Measurements from ENCODE around the gene GPR162.
A peak's percentile ranks its signal among the peaks of the same experiment; 100 is the strongest.

Gene GPR162, protein sequence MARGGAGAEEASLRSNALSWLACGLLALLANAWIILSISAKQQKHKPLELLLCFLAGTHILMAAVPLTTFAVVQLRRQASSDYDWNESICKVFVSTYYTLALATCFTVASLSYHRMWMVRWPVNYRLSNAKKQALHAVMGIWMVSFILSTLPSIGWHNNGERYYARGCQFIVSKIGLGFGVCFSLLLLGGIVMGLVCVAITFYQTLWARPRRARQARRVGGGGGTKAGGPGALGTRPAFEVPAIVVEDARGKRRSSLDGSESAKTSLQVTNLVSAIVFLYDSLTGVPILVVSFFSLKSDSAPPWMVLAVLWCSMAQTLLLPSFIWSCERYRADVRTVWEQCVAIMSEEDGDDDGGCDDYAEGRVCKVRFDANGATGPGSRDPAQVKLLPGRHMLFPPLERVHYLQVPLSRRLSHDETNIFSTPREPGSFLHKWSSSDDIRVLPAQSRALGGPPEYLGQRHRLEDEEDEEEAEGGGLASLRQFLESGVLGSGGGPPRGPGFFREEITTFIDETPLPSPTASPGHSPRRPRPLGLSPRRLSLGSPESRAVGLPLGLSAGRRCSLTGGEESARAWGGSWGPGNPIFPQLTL

DNA sequence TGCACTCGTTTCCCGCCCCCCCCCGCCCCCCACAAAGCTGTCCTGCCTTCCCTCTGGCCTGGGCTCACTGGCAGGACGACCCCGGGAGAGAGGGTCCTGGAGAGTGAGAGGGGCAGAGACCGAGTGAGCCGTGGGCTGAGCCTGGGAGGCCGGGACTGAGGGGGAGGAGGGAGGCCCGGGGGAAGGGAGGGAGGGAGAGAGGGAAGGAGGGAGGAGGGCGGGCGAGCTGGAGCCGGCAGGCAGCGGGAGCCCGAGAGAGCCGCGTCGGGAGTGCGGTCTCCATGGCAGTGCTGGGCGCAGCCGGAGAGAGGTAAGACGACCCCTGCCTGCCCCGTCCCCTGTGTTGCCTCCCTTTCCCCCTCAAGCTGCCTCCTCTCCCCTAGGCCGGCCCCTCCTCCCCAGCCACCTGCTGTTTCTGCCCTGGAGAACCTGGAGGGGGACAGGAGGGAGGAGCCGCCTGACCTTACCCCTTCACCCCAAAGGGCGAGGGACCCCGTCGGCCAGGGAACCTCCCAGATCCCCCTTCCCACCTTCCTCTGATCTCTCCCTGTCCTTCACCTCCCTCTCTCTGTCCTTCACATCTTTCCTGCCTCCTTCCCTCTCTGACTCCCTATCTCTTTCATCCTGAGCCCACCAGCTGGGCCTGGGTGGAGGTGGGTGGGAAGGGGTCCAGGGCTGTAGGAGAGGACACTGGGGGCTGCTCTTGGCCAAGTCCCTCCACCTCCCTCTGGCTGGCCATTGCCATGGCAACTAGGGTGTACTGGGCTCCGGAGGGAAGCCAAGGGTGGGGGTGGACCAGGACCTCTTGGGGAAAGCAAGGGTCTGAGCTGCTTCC is at the start of gene GPR162:
Gene GPR162 (plus strand): TSS at position 231 of the 835 bp plus-strand sequence. CDS start 2,078 bp downstream, outside the sequence.
- DNase-seq: no peak

DNA sequence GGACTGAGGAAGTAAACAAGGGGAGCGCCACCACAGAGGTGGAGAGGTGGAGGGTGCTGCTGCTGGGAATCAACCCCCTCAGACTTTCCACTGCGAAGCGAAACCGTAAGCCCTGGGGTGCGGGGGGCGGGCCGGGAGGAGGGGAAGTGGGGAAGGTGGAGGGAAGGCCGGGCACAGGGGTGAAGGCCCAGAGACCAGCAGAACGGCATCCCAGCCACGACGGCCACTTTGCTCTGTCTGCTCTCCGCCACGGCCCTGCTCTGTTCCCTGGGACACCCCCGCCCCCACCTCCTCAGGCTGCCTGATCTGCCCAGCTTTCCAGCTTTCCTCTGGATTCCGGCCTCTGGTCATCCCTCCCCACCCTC is 49.3 kb upstream of the GPR162 start, which contains the start of gene LAG3:
Gene LAG3 (plus strand): TSS at position 190 of the 365 bp plus-strand sequence. CDS start 333 bp downstream, outside the sequence.
- DNase-seq: peak; percentile 56 to 76

DNA sequence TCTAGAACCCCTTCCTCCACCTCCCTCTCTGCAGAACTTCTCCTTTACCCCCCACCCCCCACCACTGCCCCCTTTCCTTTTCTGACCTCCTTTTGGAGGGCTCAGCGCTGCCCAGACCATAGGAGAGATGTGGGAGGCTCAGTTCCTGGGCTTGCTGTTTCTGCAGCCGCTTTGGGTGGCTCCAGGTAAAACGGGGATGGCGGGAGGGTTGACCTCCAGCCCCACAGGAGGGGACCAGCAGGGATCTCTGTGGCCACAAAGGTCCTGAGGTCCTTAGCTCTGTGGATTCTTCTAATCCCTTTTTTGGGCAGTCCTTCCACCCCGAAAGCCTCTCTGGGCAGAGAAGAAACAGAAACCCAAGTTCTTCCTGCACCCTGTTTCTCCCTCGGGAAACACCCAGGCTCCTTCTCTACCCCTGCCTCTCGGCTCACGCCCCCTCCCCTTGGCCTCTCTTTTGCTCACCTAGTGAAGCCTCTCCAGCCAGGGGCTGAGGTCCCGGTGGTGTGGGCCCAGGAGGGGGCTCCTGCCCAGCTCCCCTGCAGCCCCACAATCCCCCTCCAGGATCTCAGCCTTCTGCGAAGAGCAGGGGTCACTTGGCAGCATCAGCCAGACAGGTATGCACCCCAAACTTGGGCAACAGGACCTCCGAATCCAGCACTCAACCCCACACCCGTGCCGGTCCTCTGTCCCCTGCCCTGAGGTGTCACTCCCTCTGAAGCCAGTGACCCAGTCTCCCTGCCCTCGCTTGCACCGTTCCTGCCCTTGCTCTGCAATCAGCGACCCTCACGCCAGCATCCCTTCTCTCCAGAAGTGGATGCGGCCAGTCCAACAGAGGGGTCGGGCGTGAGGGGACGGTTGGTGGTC is 48.7 kb upstream of the GPR162 start:
- DNase-seq: no peak

DNA sequence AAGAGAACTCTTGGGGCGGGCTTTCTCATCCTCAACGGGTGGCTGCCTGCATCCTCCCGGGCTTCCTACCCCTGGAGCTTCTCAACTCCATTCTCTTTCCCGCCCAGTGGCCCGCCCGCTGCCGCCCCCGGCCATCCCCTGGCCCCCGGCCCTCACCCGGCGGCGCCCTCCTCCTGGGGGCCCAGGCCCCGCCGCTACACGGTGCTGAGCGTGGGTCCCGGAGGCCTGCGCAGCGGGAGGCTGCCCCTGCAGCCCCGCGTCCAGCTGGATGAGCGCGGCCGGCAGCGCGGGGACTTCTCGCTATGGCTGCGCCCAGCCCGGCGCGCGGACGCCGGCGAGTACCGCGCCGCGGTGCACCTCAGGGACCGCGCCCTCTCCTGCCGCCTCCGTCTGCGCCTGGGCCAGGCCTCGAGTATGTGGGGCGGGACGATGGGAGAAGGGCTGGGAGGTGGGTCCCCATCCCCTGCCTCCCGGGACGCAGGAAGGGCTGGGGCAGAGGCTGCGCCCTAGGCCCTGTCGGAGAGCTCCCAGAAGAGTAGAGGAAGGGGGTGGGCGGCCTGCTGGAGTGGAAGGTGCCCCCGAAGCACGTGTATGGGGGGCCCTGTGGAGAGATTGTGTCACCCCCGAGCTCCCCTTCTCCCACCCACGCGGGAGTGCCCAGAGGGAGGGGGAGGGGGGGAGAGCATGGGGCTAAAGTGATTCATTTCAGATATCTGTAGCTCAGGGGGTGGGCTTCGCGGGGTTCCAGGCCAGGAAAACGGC is 47.9 kb upstream of the GPR162 start:
- peak in 1 of 2 donors; percentile 34 for DNase-seq

DNA sequence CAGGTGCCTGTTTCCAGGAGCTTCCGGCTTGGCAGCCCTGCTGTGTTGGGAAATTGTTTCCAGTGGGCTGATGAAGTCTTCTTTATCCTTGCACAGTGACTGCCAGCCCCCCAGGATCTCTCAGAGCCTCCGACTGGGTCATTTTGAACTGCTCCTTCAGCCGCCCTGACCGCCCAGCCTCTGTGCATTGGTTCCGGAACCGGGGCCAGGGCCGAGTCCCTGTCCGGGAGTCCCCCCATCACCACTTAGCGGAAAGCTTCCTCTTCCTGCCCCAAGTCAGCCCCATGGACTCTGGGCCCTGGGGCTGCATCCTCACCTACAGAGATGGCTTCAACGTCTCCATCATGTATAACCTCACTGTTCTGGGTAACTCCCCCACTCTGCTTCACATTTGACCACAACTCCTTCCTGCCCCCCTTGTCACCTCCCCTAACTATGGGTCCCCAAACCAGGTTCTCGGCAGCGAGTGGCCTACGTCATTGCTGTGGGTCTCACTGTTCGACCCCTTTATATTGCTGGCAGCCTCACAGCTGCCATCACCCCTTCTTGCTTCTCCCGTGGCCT is 47.0 kb upstream of the GPR162 start:
- DNase-seq: peak; percentile 80 to 89

DNA sequence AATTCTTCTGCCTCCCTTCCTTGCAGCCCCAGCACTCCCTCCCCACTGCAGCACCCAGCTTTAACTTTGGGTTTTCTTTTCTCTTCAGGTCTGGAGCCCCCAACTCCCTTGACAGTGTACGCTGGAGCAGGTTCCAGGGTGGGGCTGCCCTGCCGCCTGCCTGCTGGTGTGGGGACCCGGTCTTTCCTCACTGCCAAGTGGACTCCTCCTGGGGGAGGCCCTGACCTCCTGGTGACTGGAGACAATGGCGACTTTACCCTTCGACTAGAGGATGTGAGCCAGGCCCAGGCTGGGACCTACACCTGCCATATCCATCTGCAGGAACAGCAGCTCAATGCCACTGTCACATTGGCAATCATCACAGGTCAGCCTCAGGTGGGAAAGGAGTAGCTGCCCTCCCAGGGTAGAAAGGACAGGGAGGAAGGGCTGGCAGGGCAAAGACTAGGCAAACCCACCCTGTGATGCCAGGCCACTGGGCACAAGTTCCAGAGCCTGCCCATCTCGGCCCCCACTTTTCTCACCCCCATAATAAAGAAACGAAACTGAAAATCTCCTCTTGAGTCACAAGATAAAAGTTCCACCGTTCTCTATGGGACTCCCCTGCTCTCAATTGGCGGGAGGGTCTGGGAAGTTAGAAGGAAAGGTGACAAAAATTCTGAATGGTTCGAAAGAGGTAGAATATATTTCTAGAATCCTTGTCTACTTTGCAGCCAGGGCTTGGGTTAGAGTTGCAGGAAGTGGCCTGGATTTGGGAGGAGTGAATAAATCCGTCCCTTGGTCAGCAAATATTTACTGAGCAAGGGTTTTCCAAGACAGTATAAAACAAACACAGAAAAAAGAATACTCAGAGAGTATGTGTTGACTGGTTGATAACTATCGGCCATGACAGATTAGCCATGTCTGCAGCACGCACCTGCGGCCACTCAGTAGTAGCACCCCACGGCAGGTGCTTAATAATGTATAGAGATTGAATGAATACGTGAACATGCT is 46.1 kb upstream of the GPR162 start:
- peak in 1 of 2 donors; percentile 64 for DNase-seq

DNA sequence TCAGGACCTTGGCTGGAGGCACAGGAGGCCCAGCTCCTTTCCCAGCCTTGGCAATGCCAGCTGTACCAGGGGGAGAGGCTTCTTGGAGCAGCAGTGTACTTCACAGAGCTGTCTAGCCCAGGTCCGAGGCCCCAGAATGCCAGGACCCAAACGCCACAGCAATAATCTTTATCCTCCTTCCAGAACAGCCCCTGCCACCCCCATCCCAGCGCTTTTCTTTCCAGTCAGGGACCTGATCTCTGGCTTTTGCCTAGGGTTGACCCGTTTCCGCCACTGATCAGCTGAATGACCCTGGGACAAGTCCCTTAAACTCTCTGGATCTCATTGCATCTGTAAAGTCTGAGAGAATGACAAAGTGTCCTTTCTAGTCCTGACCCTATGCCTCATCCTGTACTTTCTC is 44.2 kb upstream of the GPR162 start:
- no peak for DNase-seq

DNA sequence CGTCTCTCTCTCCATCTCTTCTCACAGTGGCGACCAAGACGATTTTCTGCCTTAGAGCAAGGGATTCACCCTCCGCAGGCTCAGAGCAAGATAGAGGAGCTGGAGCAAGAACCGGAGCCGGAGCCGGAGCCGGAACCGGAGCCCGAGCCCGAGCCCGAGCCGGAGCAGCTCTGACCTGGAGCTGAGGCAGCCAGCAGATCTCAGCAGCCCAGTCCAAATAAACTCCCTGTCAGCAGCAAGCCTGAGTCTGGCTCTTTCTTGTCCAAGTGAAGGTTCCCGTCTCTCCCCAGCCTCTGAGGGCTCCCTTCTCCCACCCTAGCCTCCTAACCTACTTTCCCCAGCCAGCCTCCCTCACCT is 43.4 kb upstream of the GPR162 start:
- no peak for DNase-seq

DNA sequence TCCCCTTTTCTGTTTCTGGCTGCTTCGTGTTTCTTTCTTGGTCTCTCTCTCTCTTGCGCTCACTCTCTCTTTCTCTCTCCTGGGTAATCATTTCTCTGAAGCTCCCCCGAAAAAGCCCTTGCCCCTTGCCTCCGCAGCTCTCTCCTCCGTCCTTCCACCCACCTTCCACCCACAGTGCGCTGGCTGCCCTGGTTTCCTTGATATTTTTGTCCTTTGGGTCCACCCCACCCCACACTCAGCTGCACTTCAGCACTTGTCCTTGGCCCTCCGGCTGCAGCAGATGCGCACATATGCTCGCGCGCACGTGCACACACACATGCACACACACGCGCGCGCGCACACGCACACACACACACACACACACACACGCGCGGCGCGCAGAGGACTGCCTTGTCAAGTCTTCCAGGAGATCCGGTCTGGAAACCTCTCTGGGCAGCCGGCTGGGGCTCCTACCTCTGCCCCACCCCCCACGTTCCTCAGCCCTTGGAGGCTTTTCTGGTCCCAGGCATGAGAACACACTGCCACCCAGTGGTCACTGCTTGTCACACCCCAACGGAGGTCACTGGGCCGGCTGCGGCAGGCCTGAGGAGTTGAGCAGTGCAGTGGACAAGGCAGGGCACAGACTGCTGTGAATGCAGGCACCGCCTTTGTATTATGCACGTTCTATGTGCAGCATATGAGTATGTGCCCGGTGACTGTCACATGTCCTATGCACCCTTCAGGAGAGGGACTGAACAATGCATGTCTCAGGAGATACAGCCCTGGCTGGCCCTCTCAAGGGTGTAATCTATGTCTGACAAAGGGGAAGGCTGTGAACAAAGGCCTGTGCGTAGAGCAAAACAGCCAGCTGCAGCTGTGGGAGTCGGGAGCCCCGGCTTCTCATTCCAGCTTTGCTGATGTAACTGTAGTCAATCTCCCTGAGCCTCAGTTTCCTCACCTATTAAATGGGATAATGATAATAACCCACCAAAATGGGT is 42.8 kb upstream of the GPR162 start:
- DNase-seq: peak; percentile 87 to 91

DNA sequence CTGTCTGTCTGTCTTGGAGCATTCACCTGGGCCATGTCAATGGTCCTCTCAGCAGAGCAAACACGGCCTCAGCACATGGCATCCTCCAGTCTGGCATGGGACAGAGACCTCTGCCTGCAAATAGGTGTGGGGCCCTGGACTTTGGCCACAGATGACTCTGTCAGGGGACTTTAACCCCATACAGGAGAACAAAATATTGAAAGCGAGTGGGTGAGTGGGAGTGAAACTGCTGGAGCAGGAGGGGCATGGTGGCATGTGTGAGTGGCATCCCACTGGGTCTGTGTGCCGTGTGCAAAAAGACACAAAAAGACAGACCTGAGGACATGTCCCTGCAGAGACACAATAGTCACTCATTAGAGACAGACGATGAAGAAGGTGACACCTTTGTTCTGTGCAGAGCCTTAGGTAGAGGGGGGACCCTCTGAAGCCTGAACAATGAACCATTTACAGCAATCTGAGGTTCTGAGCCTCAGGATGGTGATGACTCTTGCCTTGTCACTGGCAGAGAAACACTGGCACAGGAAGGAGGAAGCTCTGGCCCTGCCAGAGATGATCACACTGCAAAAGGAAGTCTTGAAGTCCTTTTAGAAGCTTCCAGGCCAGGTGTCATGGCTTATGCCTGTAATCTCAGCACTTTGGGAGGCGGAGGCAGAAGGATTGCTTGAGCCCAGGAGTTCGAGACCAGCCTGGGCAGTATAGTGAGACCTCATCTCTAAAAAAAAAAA is 41.8 kb upstream of the GPR162 start:
- DNase-seq: no peak

DNA sequence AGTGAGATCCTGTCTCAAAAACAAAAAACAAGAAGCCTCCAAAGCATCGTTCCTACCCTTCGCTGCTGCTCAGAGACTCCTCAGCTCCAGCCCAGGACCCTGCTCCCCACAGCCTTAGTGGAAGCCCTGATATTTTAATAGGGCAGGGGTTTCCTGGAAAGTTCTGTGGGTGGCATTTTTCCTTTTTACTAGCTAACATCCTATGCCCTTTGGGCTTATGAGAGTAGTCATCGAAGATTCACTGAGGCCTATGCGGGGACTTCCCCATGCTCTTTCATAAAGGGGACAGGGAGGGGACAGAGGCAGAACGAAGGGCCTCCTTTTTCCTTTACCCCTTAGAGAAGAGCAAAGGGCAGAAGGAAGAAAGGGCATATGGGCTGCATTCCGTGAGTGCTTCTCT is 41.0 kb upstream of the GPR162 start:
- DNase-seq: no peak

DNA sequence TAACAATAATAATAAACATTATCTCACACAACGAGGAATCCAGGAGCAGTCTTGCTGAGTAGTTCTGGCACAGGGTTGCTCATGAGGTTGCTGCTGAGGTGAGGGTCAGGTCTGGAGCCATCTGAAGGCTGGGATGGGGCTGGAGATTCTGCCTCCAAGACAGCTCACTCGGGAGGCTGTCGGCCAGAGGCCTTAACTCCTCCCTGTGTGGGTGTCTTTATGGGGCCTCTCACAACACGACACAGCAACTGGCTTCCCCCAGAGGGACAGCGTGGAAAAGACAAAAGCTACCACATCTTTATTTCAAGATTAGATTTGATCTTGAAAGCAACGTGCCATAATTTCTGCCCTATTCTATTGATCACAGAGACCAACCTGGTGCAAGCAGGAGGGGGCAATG is 39.5 kb upstream of the GPR162 start:
- DNase-seq: no peak

DNA sequence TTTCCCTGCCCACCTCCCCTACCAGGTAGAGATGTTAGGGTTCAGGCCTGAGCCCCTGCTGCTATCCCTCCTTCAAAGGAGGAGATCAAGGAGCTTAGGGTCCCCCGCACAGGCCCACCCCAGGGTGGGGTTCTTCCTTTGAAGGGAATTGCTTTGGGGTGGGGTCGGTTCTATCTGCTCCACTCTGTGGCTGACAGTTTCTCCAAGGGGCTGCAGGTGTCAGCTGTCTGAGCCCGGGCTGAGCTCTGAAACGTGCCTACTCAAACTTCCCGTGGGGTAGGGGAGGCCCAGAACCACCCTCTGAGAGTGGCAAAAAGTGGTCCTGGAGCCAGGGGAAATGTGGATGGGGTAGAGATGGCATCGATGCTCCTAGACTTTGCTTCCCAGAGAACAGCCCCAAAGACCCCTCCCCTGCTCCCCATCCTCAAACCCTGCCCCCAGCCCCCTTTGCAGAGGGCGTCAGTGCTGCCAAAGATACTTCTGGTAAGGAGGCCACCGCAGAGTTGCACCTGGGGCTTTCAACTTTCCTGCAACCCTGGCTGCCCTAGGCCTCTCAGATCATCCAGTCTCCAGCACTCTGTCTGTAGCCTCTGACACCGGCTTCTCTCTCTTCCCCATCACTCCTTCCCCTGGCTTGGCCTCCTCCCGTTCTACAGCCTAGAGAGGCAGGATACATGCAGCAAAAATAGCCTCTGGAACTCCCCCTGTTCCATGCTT is 38.6 kb upstream of the GPR162 start:
- DNase-seq: no peak

DNA sequence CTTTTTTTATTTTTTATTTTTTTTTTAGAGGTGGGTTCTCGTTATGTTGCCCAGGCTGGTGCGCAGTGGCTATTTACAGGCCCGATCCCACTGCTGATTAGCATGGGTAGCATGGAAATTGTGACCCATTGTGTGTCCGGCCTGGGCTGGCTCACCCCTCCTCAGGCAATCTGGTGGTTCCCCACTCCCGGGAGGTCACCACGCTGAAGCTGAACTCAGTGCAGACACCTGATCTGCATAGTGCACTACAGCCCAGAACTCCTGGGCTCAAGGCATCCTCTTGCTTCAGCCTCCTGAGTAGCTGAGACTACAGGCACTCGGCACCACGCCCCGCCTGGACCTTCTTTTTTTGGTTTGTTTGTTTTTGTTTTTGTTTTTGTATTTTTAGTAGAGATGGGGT is 37.8 kb upstream of the GPR162 start:
- no peak for DNase-seq

DNA sequence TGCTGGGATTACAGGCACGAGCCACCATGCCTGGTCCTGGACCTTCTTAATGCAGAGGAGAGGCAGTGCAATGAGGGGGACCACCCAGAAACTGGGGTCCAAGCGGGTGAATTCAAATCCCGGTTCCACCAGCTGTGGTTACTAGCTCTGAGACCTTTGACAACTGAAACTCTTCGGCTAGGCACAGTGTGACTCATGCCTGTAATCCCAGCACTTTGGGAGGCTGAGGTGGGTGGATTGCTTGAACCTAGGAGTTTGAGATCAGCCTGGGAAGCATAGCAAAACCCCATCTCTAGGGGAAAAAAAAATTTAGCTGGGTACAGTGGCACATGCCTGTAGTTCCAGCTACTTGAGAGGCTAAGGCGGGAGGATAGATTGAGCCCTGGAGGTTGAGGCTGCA is 37.3 kb upstream of the GPR162 start:
- no peak for DNase-seq

DNA sequence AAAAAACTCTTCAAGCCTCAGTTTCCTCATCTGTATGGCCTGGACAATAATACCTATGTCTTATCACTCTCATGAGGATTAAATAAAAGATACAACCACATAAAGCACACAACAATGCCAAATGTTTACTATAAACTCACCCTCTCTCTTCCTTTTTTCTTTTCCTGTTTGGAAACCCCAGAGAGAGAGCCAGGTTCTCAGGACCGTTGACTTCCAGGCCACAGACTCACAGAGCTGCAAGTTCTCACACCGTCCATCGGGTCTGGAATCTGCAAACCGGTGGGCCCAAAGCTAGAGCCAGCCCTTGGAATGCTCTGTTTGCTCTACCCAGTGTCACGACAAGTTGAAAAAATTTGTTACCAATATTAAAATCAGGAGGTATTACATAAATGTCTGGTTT is 36.9 kb upstream of the GPR162 start:
- DNase-seq: no peak

DNA sequence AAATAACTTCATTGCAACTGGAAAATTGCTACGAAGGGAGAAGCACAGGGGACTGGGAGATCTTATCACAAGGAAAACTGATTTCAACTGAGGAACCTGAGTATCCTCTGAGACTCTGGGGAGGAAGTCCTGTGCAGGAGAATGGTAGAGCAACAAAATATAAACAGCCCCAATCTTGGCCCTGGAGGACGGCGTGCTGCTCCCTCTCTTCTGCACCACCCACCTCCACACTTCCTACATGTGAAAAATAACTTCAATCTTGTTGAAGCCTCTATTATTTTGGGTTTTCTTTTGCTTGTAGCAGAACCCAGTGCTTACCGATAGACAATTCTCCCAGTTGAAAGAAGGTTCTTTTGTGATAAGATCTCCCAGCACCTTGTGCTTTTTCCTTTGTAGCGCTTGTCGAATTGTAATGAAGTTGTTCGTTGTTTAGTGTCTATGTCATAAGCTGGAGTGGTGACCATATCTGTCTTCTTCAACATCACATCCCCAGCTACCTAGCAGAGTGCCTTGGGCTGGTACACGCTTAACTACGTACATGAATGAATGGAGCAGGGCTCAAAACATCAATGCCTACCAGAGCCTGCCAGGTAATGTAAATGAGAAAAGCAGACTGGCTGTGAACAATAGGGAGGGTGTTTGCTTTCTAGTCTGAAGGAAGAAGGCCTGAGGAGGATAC is 35.1 kb upstream of the GPR162 start:
- peak in 1 of 2 donors; percentile 43 for DNase-seq
